GM21717 (cell line): ENCODE results near the gene NPHP3.
A peak's percentile ranks its signal among the peaks of the same experiment; 100 is the strongest.

Experiments
- ATAC-seq: cut with Tn5 transposase; IDR thresholded peaks from one replicate; pipeline ENCODE4 v1.9.1; 2021; ENCODE audit warnings: mild to moderate bottlenecking, moderate library complexity; ENCODE audit not compliant: unreplicated experiment

NPHP3 gene

DNA sequence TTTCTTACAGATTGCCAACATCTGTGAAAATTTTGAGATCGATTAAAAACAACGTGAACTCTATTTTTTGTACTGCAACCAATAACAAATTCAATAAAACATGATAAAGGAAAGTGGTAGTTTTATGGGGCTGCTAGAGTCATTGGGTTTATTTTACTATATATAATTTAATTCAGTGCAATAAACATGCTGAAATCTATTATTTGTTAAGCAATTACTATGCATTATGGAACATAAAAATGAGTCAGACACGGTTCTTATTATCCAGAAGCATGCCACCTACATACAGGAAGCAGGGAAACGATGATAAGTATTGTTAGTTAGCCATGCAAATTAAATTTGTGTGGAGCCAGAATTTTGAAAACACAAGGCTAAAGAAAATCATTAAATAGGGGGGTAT, 27.2 kb downstream of the NPHP3 start:
- ATAC-seq: no peak

DNA sequence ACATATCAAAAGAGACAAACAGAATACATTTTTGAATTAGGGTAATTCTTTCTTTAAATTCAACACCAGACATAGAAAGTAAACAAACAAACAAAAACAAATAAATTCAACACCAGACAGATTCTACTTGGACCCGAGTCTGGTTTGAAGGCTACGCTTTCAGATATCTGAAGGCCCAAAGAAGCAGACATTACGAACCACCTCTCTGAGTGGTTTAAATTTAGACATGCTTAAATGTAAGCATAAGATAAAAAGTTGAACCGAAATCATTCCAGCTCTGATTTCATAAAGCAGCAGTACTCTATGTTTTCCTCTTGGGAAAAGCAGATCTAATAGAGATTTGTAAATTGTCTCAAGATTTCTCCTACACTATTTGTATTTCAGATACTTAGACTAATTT, 32.2 kb downstream of the NPHP3 start:
- ATAC-seq: no peak

DNA sequence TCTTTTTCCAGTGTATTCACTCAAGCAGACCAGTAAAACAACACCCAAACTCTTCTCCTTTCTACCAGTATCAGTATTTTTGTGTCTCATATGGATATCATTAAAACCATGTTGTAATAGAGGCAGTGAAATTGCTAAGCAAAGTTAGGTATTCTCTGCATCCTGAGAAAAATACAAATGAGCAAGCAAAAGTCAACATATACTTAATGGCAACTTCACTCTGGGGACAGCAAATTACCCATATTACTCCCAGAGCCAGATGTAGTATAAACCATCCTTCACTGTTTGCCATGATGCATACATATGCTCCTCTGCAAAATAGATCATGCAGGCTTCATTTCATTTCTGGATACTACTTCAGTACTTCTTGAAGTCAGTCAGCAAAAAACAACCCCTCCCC, 40.0 kb downstream of the NPHP3 start:
- ATAC-seq: no peak

DNA sequence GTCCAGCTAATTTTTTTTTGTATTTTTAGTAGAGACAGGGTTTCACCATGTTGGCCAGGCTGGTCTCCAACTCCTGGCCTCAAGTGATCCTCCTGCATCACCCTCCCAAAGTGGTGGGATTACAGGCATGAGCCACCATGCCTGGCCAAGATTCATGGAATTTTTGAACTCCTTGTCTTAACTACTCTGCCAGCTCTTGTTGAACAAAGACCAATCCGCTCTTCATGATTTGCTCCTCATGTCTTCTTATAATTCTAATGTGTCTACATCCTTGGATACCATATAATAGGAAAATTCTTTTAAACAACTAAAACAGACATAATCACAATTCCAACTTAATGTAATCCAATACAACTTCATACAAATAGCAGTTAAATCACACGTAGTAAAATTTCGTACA, 40.8 kb downstream of the NPHP3 start:
- no peak for ATAC-seq

DNA sequence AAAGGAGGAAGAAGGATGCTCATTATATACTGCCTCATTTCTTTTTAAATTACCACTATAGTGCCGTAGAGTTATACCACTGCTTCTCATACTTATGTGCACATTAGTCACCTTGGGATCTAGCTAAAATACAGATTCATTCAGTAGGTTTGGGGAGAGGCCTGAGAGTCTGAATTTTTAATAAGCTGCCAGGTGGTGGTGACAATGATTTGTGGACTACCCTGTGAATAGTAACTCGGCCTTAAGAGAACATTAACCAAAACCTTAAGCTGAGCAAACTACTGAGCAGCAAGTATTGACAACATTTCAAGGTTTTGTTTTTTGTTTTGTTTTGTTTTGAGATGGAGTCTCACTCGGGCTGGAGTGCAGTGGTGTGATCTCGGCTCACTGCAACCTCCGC, 42.3 kb downstream of the NPHP3 start:
- no peak for ATAC-seq

DNA sequence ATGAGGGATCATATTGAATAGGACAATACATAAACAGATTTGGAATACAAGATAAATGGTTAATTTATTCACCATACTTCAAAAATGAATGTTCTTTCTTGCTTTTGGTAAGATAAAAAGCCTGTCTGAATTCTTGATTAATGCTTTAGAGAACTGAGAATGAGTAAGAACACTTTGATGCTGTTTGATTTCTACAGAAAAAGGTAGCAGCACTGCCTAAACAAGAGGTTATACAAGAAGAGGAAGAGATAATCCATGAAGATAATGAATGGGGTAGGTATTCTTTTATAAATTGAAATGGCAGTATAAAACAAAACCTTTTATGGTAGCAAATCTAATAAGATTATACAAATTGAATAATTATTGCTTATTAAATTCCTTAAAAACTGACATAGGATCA, 46.8 kb downstream of the NPHP3 start:
- no peak for ATAC-seq

DNA sequence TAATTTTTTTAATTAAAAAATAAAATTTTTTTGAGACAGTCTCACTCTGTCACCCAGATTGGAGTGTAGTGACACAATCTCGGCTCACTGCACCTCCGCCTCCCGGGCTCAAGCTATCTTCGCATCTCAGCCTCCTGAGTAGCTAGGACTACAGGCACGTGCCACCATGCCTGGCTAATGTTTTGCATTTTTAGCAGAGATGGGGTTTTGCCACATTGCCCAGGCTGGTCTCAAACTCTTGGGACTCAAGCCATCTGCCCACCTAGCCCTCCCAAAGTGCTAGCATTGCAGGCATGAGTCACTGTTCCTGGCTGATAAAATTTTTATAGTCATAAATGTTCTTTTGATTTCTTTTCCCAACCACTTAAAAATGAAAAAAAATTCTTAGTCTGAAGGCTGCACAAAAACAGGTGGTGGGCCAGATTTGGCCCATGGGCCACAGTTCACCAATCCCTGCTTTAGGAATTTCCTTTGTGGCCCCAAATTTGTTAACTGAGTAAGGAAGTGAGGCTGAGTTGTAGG, 52.9 kb downstream of the NPHP3 start:
- no peak for ATAC-seq

DNA sequence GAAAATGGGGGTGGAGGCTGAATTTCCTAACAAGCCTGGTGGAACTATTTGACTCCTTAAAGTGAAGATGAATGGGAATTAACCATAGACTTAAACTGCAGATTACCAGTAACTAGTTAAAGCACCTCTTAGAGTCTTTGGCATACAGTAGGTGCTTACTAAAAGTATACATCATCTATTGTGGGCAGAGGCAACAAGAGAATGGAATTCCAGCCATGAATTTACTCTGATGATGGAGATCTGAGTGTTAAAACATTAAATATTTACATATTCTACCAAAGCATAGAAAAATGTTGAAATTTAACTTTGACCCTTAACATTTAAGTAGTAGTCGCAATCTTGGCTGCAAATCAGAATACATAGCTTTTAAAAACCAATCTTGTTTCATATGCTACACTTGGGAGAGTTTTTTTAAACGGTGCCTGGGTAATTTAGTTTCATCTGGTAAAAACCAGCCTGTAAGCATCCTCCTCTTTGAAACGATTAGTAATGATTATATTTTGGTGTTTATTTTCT, 56.9 kb downstream of the NPHP3 start:
- ATAC-seq: no peak

DNA sequence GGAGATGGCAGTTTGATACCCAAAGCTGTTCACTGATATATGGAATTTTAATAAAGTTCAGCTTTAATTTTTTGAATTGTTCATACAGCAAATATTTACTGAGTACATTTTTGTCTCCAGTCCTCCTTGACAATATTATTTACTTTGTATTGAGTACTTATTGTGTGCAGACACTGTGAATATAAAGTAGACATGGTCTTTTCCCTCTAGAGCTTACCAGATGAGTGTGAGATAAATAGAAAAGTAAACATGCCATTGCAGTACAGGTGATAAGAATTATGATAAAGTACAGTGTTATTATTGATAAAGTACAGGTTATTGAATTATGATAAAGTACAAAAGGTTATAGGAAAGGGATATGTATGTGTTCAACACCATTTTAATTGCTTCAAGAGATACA, 60.0 kb downstream of the NPHP3 start:
- ATAC-seq: no peak

DNA sequence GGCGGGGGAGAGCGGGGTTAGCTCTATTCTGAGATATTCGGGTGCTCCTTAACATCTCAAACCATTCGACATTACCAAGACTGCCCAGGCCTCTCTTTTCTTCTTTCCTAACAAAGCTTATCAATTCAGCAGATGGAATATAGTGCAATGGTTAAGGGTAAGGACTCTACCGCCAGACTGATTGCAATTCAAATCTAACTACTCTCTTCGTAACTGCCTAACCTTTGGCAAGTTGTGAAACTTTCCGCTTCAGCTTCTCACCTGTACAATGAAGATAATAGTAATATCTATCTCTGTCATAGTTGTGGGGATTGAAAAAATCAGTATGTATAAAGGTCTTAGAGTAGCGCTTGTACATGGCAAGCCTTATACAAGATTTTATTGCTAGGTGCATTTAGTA, 61.1 kb downstream of the NPHP3 start:
- ATAC-seq: no peak

DNA sequence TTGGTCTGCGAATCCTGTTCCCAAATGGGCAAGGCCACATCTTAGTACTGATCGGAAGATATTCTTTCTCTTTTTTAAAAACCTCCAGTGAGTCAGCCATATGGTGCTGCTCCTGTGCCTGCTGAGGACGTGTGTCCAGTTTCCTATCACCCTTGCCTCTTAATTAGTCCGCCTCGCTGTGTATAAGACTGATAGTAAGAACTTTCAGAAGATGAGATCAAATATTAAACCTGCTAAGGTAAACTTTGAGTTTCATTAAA, 61.5 kb downstream of the NPHP3 start:
- ATAC-seq: no peak

DNA sequence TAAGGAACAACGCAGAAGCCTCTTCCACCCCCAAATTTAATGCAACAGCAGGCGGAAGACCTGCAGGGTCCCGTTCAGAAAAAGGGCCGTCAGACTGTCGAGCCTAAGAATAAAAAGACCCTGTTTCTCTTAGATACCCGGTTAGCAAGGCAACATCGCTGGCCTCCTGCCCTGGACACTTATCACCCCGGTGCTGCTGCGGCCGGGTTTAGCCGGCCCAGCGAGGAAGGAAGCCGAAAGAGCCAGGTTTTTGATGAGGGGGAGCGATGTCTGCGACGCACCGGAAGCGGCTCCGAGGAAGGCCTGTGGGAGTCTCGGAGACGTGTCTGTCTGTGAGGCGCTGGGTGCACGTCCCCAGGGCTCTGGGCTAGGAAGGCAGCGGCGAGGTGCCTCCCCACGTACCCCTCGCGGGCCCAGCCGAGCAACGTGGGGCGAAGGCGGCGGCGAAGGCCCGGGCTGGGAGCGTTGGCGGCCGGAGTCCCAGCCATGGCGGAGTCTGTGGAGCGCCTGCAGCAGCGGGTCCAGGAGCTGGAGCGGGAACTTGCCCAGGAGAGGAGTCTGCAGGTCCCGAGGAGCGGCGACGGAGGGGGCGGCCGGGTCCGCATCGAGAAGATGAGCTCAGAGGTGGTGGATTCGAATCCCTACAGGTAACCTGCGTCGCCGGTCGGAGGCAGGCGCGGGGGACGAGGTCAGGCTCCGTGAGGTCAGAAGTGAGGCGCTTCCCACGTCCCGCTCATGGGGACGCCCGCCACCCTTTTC, 62.0 kb downstream of the NPHP3 start, which contains the start of gene UBA5:
Gene UBA5, plus strand, starts transcription at position 278 of the 759 bp plus-strand sequence. Its CDS starts 209 bp downstream, at position 487.
- ATAC-seq: peak; percentile 77

DNA sequence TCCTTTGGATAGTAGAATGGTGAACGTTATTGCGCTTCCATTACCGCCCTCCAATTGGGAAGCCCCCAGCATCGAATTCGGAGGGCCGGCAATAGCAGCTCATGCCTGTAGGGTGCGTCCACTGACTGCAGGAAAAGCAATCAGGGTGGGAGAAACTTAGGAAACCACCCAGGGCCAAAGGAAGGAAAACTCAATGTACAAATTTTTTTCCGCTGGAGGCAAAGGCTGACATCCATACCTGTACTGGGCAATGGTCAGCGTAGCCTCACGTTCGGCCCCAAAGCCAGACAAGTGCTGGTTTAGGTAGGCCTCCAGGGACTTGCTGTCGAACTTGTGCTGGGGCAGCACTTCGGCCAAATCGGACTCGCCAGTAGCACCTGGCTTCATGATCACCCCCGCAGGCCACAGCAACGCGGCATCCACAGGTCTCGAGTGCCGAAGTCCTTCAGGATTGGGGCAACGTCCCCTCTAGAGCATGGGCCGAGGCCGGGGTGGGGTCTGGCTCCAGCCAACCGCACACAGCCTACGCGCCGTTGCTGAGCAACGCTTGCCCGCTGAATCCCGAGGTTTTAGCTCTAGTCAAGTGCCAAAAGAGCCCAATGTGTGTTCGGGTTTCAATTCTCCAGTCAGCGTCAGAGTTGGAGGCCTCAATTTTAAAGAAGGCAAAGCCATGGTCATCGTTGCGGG, 62.7 kb downstream of the NPHP3 start, which contains the start of gene ACAD11:
Gene ACAD11, minus strand, starts transcription at position 445 of the 687 bp plus-strand sequence. Its CDS starts 58 bp downstream, at position 387.
- peak; percentile 57 for ATAC-seq

DNA sequence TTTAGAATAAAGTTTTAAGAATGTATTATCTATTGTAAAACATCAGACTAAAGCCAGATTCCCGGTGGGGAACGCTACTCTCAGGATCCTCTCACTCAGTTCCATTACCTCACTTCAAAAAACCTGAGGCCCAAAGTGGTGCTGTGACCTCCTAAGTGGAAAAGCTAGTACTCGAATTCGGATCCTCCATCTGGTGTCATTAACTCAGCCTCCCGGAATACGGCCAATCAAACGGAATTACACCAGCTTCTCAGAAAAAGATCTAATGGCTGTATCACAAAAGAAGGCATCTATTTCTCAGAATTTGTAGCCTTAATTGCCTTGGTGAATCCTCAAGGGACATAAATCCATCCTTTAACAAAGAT, 63.2 kb downstream of the NPHP3 start:
- ATAC-seq: no peak

DNA sequence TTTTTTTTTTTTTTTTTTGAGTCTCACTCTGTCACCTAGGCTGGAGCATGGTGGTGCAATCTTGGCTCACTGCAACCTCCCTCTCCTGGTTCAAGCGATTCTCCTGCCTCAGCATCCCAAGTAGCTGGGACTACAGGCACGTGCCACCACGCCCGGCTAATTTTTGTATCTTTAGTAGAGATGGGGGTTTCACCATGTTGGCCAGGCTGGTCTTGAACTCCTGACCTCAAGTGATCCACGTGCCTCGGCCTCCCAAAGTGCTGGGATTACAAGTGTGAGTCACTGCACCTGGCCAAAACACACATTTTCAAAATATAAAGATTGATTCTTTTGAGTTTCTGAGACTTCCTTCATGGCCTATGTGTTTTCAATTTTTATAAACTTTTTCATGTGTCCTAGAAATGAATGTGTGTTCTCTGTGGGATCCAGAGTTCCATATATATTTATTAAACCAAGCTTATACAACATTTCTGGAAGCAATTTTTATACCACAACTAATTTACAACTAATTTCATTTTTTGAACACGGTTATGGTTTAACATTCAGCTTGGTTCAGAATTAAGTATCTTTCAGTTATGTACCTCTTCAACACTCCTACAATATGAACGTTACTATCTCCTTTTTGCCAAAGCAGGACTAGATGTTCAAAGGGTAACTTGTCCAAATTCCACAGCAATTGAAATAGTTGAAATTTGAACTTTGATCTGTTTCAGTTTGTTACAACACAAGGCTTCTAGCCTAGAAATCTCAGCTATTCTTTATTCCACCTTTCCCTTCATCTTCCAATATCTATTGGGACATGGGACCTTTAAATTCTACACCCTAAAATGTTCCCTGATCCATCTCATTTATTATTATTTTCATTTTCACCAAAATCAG, 64.1 kb downstream of the NPHP3 start:
- no peak for ATAC-seq

DNA sequence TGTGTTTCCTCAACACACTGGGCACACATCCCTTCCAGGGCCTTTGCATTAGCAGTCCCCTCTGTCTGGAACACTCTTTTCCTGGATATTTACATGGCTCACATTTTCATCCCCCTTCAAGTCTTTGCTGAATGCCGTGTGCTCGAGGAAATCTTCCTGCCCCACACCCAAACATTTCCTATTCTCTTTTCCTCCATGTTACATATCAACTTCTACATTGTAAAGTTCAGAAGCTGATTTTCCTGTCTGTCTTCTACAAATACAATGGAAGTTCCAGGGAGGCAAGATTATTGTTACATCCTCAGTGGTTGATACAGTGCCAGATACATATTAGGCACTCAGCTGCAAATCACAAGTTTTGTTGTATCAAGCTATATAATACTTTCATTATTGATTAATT, 66.7 kb downstream of the NPHP3 start:
- ATAC-seq: no peak

DNA sequence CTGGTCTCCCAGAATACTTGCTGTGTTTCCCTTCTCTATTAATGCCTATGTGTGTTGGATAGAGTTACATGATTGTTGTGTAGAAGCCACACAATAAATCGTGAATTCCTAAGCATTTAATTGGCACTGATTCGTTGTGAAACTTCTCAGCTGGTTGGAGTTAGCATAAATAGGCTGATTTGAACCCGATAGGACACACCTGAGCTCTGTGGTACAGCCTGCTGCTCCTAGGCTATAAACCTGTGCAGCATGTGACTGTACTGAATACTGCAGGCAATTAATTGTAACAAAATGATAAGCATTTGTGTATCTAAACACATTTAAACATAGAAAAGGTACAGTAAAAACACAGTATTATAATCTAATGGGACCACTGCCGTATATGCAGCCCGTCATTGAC, 67.5 kb downstream of the NPHP3 start:
- ATAC-seq: no peak

DNA sequence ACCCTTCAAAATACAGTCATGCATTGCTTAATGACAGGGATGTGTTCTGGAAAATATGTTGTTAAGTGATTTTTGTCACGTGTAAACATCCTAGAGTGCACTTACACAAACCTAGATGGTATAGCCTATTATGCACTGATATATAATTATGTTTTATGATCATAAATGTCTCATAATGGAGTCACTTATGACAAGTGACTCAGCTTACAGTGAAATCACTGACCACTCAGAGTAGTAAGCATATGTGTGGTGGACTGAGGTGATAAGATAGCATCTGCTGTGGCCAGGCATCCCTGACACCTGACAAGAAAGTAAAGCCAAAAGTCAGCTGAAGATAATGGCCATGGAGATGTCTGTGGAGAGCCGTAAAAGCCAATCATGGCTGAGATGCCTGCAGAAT, 68.0 kb downstream of the NPHP3 start:
- no peak for ATAC-seq

DNA sequence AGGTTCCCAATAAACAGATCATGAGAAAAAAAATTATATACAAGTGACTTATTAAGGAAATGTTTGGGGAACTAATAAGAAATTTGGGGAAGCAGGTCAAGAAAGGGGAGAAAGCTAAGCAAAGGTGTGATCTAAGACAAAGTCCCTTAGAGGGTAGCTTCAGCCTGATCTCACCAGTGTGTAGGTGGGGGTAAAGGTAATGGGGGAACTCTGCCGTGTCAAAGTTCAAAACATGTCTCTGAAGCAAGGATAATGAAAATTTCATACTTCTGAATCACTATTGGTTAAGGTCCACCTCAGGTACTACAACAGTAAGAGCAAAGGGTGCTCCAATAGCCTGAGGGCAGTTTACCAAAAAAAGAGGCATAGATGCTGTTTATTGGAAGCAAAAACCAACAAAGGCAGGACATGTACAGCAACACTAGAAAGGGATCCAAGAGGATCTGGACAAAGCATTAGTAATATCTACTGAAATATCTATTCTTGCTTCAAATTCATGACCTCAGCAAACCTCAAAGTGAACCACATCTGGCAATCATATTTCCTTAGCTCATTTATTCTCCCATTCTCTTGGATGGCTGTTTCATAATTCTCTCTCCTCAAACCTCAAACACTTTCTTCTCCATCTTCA, 69.5 kb downstream of the NPHP3 start:
- no peak for ATAC-seq

DNA sequence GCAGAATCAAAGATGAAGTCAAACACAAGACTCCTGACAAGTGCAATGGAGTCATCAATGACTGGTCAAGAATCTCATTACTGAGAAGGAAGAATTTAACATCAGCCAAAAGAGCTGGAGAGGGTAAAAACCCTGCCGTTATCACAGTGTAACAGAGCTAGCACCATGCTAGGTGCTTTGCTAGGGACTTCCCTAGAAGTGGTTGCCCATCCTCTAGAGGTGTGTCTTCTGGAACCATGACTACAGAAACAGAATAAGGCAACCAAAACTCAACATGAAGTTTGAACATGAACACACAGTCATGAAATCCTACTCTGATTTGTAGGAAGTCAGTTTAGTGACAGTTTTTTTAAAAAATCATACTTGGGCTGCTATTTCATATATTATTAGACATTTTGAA, 72.1 kb downstream of the NPHP3 start:
- ATAC-seq: no peak

DNA sequence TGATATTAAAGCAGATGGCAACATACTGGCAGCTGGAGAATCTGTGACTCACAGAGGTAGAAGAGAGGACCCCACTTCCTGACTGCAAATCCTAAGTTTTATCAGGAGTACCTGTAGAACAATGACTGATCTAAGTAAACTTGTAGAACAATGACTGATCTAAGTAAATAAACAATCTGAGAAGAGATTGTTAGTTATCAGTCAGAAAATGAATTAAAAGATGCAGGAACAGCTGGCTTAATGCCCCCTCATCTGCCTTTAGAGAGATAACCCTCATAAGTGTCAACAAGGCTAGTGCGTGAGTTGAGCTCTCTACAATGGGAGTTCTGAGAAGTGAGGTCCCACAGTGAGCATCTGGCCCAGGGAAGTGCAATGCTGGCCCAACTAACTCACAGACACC, 77.2 kb downstream of the NPHP3 start:
- no peak for ATAC-seq
